DMS79 (cell line): ENCODE results near the gene GET4.
"Not testable (repeated sequence)": the region's sequence is repeated elsewhere in the genome, so short reads cannot be mapped to it uniquely, and the experiment has no call there.

ENCODE experiments used
- DNase-seq: peaks from one replicate; lab custom pipeline; 2025; lab: John Stamatoyannopoulos, UW

The GET4 gene

GRCh38 chr7:845731-846130 is 30.6 kb upstream of the GET4 start:
- no peak for DNase-seq

DNA sequence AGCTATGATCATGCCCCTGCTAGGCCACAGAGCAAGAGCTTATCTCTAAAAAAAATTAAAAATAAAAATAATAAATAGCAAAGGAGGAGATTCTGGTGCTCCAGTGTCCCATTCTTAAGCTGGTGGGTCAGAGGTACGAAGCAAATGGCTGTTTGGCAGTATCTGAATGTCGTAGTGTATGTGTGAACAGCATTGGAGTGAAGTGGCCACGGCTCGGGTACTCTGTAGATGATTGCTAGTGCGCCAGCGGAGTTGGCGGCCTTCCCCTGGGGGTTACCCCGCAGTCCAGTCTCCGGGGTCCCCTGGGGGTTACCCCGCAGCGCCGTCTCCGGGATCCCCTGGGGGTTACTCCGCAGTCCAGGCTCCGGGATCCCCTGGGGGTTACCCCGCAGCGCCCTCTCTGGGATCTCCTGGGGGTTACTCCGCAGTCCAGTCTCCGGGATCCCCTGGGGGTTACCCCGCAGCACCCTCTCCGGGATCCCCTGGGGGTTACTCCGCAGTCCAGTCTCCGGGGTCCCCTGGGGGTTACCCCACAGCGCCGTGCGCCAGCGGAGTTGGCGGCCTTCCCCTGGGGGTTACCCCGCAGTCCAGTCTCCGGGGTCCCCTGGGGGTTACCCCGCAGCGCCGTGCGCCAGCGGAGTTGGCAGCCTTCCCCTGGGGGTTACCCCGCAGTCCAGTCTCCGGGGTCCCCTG is 29.2 kb upstream of the GET4 start:
- not testable (repeated sequence) for DNase-seq

DNA sequence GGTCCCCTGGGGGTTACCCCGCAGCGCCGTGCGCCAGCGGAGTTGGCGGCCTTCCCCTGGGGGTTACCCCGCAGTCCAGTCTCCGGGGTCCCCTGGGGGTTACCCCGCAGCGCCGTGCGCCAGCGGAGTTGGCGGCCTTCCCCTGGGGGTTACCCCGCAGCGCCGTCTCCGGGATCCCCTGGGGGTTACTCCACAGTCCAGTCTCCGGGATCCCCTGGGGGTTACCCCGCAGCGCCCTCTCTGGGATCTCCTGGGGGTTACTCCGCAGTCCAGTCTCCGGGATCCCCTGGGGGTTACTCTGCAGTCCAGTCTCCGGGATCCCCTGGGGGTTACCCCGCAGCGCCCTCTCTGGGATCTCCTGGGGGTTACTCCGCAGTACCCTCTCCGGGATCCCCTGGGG is 28.6 kb upstream of the GET4 start:
- DNase-seq, result not testable (repeated sequence)

DNA sequence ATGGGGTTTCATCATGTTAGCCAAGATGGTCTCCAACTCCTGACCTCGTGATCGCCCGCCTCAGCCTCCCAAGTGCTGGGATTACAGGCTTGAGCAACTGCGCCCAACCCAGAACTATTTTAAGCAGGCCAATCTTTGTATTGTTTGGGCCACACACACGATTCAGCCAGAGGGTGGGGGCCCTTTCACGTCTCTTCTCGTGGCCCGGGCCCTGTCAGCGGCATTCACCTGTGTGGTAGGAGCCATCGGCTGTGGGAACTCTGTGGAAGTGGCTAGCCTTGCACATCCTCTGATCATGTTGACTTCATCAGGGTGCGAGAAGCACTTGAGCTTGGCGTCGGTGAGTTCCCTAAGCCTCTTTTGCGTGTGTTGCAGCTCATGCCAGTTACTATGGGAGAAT is 27.2 kb upstream of the GET4 start:
- no peak for DNase-seq

- no peak for DNase-seq
Measured at GRCh38 chr7:849781-850180, 26.6 kb upstream of the GET4 start.

DNA sequence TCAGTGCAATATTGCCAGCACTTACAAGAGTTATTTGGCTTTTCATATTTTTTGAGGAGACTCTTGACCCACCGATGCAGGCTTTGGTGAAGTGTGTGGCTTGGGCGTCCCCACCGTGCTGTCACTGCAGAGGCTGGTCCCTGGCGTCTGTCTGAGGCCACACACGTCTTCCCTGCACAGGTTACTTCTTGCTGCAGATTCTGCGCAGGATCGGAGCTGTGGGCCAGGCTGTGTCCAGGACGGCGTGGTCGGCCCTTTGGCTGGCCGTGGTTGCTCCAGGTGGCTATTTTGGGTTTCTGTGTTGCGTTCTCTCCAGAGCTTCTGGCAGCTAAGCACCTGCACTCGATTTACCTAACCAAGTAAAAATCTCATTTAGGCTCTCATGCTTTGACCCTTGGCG is 25.1 kb upstream of the GET4 start:
- DNase-seq, result no peak

DNA sequence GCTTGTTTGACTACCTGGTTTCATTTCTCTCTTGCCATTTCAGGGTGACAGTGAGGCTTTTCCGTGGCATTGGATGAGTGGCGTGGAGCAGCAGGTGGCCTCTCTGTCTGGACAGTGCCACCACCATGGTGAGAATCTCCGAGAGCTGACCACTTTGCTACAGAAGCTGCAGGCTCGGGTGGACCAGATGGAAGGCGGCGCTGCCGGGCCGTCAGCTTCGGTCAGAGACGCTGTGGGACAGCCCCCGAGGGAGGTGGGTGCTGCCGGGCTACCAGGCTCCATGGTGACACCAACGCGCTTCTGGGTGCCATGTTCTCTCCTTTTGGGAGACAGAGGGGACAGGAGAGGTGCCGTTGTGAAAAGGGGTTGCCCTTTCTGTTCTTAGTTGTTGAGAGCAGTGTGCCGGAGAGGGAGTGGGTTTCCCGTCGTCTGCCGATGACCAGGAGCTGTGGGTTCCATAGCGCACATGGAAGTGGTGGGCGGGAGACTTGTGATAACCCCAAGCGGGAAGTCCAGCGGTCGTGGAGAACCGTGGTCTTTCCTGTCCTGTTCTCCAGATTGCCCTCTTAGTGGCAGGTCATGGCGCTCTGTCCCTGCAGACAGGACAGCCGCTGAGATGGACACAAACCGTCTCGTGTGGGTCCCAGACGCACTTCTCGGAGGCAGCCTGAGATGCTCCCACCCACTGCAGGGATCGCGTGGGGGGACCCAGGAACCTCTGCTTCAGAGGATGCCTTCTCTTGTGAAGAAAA is 22.8 kb upstream of the GET4 start:
- DNase-seq, result no peak

DNA sequence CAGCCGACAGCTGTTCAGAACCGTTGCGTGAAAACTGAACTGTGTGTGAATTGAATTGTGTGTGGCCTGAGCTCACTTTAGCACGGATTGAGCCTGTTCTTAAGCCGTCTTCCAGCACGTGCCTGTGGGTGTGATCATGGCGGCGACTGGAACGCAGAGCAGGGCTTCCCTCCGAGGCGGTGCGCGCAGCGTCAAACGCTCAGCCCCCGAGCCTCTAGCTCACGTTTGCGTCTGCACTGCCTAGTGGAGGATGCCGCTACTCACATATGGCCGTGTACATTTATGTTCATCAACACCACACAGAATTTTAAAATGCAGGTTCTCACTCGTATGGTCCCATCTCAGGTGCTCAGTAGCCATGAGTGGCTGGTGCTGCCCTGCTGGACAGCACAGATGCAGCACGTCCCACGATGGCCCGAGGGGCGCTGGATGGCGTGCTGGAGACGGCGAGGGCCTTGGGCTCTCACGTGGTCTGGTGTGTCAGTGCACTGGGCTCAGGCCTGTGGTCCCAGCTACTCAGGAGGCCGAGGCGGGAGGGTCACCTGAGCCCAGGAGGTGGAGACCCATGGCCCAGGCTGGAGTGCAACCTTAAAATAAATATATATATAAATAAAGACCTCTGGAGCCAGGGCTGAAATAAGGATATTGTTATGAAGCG is 22.1 kb upstream of the GET4 start:
- DNase-seq, result no peak

DNA sequence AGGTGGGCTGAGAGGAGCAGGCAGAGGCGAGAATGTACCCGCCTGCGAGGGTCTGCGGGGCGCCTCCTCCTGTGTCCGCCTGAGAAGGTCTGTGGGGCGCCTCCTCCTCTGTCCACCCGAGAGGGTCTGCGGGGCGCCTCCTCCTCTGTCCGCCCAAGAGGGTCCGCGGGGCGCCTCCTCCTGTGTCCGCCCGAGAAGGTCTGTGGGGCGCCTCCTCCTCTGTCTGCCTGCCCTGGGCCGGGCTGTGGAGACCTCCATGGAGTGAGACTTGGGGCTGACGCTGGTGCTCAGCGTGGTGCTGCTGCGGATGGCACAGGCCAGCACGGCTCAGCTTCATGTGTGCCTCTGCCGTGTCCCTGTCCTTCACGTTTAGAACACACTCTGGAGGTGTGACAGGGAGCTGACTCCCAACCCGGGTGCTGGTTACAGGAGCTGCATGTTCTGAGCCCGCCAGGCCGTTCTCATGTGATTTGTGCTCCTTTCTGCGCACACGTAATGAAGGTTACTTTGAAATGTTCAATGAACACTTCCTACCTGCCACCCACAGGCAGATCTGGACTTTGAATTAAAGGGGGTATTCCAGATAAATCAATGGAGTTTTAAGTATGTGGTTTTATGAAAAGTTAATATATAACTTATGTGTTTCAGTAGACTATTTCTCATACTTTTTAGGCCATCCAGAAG is 20.5 kb upstream of the GET4 start:
- no peak for DNase-seq

GRCh38 chr7:856444-857095 is 19.8 kb upstream of the GET4 start:
- DNase-seq, result no peak

DNA sequence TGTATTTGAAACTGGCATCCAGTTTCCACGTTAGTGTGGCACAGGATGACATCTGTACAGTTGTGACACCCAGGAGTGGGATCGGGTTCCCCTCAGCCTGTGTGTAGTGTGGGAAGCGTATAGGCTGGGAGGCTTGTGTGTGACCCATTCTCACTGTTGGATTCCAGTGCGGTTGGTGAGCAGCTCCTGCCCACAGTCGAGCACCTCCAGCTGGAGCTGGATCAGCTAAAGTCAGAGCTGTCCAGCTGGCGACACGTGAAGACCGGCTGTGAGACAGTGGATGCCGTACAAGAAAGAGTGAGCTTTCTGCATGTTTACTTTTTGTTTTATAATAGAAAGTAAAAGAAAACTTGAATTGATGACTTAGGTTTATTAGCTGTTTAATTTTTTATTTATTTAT is 18.7 kb upstream of the GET4 start:
- no peak for DNase-seq

GRCh38 chr7:859359-860030 is 16.9 kb upstream of the GET4 start:
- DNase-seq, result no peak

DNA sequence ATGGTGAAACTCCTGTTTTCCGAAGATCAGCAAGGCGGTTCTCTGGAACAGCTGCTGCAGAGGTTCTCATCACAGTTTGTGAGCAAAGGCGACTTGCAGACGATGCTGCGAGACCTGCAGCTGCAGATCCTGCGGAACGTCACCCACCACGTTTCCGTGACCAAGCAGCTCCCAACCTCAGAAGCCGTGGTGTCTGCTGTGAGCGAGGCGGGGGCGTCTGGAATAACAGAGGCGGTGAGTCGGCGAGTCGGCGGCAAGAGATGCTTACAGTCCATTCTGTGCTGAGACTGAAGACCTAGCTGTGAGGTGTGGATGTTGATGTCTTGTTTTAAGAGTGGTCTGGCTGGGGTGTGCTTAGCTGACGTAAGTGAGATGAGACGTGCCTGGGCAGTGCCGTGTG is 16.2 kb upstream of the GET4 start:
- DNase-seq, result no peak

DNA sequence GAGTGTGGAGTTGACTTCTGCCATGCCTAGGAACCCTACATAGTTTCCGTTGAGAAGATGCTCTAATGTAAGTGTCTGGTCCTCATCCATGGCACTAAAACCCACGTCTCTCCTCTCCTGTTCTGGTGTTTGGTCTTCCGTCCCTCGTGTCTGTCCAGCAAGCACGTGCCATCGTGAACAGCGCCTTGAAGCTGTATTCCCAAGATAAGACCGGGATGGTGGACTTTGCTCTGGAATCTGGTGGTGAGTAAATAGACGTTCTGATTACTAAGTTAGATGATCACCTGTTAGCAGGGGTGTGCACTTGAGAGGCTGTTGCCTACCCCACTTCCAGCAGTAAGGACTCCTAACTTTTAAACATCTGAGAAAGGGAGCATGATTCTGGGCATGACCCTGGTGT is 15.1 kb upstream of the GET4 start:
- no peak for DNase-seq

- DNase-seq, result no peak
Measured at GRCh38 chr7:862157-862556, 14.2 kb upstream of the GET4 start.

- DNase-seq, result no peak
Measured at GRCh38 chr7:863106-863505, 13.2 kb upstream of the GET4 start.

DNA sequence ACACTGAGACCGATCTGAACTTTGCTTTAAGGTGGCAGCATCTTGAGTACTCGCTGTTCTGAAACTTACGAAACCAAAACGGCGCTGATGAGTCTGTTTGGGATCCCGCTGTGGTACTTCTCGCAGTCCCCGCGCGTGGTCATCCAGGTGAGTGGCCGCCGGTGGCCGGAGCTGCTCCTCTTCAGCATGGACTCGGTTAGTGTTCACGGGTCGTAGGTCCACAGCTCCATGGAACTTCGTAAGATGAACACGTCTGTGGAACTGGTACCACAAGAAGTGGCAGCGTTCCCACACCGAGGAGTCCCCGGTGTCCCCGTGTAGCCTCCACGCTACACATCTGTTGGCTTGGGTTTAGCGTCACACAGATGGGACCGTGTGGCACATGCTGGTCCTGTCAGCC is 10.4 kb upstream of the GET4 start:
- DNase-seq, result no peak

- DNase-seq, result no peak
Measured at GRCh38 chr7:867001-867405, 9.4 kb upstream of the GET4 start.

DNA sequence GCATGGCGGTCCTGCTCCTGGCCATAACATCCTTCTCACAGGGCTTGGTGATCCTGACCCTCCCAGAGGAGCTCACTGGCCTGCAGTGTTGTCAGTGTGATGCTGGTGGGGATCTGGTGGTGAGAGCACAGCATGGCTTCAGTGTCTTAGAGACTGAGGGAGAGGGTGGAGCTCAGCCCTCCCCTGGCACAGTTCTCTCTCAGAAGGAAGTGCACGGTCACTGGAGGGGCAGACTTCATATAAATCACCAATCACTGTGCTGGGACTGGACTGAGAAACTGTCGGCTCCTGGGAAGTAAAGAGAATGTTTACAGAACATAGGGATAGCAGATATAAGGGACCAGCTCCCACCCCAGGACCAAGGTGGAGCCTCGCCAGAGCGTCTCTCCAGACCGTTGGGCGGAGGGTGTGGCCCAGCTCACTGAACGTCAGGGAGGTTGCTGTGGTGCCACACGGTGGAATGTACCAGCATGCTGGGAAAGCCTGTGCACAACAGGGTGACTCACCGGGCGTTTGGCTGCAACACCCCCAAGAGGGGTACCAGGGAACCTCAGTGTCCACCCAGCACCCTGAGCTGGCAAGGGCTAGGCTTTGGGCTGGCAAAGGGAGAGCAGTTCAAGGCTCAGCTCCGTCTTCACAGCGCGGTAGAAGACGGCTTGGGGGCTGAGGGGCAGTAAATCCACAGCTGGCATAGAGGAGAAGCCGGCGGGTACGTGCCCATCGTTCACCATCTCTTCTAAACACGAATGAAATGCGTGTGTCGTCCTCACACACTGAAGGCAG is 8.8 kb upstream of the GET4 start:
- no peak for DNase-seq

DNA sequence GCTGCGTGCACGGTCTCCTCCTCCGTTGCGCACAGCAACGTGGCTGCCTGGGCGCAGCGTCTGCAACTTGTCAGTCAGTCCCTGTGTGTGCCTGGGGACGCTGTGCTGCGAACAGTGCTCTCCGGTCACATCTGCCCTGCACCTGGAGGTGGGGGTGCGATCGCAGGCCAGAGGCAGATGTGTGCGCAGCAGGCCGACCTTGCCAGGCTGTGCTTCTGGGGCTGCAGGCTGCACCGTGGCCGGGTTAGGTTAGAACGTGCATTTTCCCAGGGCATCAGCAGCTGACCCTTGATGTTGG is 8.2 kb upstream of the GET4 start:
- DNase-seq, result no peak

- DNase-seq, result no peak
Measured at GRCh38 chr7:869348-869747, 7.0 kb upstream of the GET4 start.
